Measurements from ENCODE around the gene CSNK1D. TPM values are rescaled to one million over a fixed set of nuclear protein-coding genes. Genes with fewer than 3 reads are reported as not detected.

Gene CSNK1D
- total and polyA plus RNA-seq, 3 donors from 2014 or later: 137 to 179 (median 178) TPM

DNA sequence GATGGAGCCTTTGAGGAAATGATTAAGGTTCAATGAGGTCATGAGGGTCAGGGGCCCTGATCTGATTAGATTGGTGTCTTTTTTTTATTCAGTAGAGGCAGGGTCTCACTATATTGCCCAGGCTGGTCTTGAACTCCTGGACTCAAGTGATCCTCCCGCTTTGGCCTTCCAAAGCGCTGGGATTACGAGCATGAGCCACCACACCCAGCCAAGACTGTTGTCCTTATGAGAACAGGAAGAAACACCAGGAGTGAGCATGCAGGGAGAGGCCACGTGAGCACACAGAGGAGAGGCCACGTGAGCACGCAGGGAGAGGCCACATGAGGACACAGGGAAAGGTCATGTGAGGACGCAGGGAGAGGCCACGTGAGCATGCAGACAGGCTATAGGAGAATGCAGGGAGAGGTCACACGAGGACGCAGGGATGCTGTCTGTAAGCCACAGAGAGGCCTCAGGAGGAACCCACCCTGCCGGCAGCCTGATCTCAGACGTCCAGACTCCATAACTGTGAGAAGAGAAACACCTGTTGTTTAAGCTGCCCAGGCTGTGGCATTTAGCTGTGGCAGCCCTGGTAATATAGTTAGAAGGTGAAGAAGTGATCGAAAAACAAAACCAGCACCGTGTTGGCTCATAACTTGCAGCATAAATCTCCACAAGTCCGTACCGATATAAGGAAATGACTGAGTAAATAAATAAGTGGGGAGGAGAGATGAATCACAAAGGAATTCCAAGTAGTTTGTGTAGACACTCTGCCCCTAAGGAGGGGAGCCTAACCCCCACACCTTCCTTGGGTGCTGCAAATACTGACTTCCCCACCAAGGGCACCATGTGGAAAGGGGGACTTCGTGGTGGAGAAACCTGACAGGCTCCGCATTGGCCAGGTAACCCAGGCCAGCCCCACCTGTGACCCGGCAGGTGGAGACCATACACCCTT is 14.6 kb upstream of the CSNK1D start:
- H3K9me3 ChIP-seq: no peaks in the 10 kb centered on the region
- H3K27ac ChIP-seq: peak overlapping the region in 1 of 2 donors; percentile 14
- DNase-seq: peak; percentile 67
- no peaks in the 10 kb centered on the region for H3K27me3 ChIP-seq
- 60 to 64% methylated on average over 18 to 19 of the region's 19 CpGs for WGBS, 2 donors
- no peaks in the 10 kb centered on the region for H3K36me3 ChIP-seq (ENCODE audit: low read depth, missing control alignments)
- H3K4me1 ChIP-seq: no peaks in the 10 kb centered on the region
- intact Hi-C loops (cut with DNase I; ENCODE audit: low total_unique reads): no loop called here
- TF ChIP-seq POLR2A (IDR thresholded peaks at IDR 0.05): no peak
- TF ChIP-seq, protein P1, sequence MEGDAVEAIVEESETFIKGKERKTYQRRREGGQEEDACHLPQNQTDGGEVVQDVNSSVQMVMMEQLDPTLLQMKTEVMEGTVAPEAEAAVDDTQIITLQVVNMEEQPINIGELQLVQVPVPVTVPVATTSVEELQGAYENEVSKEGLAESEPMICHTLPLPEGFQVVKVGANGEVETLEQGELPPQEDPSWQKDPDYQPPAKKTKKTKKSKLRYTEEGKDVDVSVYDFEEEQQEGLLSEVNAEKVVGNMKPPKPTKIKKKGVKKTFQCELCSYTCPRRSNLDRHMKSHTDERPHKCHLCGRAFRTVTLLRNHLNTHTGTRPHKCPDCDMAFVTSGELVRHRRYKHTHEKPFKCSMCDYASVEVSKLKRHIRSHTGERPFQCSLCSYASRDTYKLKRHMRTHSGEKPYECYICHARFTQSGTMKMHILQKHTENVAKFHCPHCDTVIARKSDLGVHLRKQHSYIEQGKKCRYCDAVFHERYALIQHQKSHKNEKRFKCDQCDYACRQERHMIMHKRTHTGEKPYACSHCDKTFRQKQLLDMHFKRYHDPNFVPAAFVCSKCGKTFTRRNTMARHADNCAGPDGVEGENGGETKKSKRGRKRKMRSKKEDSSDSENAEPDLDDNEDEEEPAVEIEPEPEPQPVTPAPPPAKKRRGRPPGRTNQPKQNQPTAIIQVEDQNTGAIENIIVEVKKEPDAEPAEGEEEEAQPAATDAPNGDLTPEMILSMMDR (IDR thresholded peaks at IDR 0.05): no peak
- H3K4me3 ChIP-seq: no peak overlapping the region

DNA sequence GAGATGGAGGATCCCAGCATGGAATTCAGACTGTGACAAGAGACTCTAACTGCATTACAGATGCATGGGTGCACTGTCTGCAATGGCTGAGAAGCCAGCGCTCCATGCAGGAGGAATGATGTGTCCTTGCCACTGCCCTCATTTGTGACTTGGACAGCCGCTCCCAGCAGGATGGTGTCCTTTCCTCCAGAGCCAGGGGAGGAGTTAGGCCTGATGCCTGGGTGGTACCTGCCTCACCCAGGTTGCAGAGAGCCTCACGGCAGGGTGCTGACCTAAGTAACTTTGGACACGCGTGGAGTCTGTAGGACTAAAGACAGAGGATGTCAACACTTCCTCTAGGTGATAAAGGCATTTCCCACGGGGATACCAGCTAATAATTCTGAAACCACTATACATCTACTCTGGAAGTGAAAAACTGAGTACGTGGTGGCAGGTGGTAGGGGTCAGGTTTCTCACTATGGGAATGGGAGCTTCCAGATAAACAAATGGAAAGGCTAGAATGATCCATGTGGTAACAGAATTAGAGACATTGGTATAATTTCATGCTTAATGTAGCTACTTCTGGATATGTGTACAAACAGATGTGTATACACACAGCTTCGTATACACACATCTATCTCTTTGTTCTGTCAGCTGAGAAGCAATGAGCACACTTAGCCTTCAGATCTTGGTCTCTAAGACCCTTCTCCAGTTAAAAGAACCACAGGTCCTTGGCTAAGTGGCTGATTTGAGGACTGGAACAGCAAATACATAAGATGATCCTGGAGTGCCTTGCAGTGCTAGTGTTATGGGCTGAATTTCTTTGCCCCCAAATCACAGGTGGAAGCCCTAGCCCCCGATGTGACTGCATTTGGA is 13.7 kb upstream of the CSNK1D start:
- H3K4me3 ChIP-seq: no peak overlapping the region
- H3K27me3 ChIP-seq: no peaks in the 10 kb centered on the region
- TF ChIP-seq, protein P1 (IDR thresholded peaks at IDR 0.05): no peak
- no peak for TF ChIP-seq POLR2A (IDR thresholded peaks at IDR 0.05)
- no peak for DNase-seq
- peak overlapping the region in 1 of 2 donors; percentile 14 for H3K27ac ChIP-seq
- no peaks in the 10 kb centered on the region for H3K9me3 ChIP-seq
- no peaks in the 10 kb centered on the region for H3K36me3 ChIP-seq (ENCODE audit: low read depth, missing control alignments)
- intact Hi-C loops (cut with DNase I; ENCODE audit: low total_unique reads): no loop called here
- H3K4me1 ChIP-seq: no peaks in the 10 kb centered on the region
- WGBS, 2 donors: 90 to 95% methylated on average over 9 of the region's 9 CpGs

- no peaks in the 10 kb centered on the region for H3K9me3 ChIP-seq
- WGBS, 2 donors: 50 to 54% methylated on average over 8 of the region's 8 CpGs
- peak overlapping the region; percentile 32 to 55 for H3K27ac ChIP-seq
- no peaks in the 10 kb centered on the region for H3K4me1 ChIP-seq
- intact Hi-C loops (cut with DNase I; ENCODE audit: low total_unique reads): no loop called here
- no peaks in the 10 kb centered on the region for H3K27me3 ChIP-seq
- no peak for DNase-seq
- no peak overlapping the region for H3K4me3 ChIP-seq
- H3K36me3 ChIP-seq (ENCODE audit: low read depth, missing control alignments): no peaks in the 10 kb centered on the region
- TF ChIP-seq POLR2A (IDR thresholded peaks at IDR 0.05): no peak
- TF ChIP-seq, protein P1 (IDR thresholded peaks at IDR 0.05): no peak
Measured at GRCh38 chr17:82285141-82285540, 11.6 kb upstream of the CSNK1D start.

DNA sequence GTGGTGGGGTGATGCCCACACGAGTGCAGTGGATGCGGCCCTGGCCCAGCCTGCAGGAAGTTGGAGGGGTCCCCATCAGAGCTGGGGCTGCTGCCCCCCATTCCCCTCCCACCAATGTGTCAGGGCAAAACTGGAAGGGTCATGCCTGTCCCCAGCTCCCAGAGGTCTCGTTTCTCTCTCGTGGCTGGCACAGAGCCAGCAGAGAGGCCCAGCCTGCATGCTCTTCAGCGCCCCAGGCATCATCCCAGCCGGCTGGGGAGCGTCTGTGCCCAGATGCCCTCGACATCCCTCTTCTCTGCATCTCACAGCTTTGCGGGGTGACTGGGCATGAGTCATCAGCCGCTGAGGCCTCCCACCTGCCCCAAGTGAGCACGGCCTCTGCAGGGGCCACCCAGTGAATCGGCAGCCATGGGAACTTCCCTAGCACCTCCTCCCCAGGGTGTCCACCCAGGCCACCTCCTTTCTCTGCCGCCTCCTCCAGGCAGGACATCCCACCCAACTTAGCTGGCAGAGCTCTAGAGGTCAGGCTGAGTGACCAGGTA is 9.8 kb upstream of the CSNK1D start:
- intact Hi-C loops (cut with DNase I; ENCODE audit: low total_unique reads): no loop called here
- WGBS, 2 donors: 51 to 59% methylated on average over 4 to 12 of the region's 13 CpGs
- no peak overlapping the region for H3K4me3 ChIP-seq
- H3K9me3 ChIP-seq: no peaks in the 10 kb centered on the region
- no peaks in the 10 kb centered on the region for H3K27me3 ChIP-seq
- no peak for DNase-seq
- no peaks in the 10 kb centered on the region for H3K36me3 ChIP-seq (ENCODE audit: low read depth, missing control alignments)
- H3K27ac ChIP-seq: no peak overlapping the region
- H3K4me1 ChIP-seq: no peaks in the 10 kb centered on the region
- TF ChIP-seq POLR2A (IDR thresholded peaks at IDR 0.05): no peak
- TF ChIP-seq, protein P1 (IDR thresholded peaks at IDR 0.05): no peak

All from testis (tissue), 3 donors.